HTR-8/SVneo (cell line): Measurements from ENCODE around the gene PCDHGB4.
"Not testable (repeated sequence)": the region's sequence is repeated elsewhere in the genome, so short reads cannot be mapped to it uniquely, and the experiment has no call there.

Source experiments
- DNase-seq: peaks from one replicate; pipeline ENCODE4 v3.0.0; 2011; ENCODE audit warnings: low spot score, mixed read lengths; ENCODE audit not compliant: insufficient read length
- FAIRE-seq: peaks from 2 replicates; lab custom pipeline; 2011; peaks lifted over from hg19 to GRCh38; lab: Jason Lieb, UNC

PCDHGB4 gene

DNA sequence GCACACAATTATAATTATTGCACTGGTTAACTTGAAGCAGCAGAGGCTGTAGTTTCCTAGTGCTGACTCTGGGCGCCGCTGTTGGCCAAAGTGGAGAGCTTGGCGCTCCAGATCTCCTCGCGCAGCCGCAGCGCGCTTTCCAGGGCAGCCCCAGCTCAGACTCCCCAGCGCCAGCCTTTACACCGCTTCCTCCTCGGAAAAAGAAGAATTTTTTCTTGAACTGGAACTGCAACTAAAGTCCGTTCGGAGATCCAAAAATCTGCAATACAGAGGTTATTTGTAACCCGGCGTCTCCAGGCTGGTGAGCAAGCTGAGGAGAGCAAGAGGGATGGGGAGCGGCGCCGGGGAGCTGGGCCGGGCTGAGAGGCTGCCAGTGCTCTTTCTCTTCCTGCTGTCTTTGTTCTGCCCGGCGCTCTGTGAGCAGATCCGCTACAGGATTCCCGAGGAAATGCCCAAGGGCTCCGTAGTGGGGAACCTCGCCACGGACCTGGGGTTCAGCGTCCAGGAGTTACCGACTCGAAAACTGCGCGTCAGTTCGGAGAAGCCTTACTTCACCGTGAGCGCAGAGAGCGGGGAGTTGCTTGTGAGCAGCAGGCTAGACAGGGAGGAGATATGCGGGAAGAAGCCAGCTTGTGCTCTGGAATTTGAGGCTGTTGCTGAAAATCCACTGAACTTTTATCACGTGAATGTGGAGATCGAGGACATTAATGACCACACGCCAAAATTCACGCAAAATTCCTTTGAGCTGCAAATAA is at the start of gene PCDHGB4:
Gene PCDHGB4 (plus strand): TSS at position 142 of the 755 bp plus-strand sequence. CDS start 187 bp downstream, at position 329.
- peak; percentile 93 for FAIRE-seq
- peak; percentile 34 for DNase-seq

DNA sequence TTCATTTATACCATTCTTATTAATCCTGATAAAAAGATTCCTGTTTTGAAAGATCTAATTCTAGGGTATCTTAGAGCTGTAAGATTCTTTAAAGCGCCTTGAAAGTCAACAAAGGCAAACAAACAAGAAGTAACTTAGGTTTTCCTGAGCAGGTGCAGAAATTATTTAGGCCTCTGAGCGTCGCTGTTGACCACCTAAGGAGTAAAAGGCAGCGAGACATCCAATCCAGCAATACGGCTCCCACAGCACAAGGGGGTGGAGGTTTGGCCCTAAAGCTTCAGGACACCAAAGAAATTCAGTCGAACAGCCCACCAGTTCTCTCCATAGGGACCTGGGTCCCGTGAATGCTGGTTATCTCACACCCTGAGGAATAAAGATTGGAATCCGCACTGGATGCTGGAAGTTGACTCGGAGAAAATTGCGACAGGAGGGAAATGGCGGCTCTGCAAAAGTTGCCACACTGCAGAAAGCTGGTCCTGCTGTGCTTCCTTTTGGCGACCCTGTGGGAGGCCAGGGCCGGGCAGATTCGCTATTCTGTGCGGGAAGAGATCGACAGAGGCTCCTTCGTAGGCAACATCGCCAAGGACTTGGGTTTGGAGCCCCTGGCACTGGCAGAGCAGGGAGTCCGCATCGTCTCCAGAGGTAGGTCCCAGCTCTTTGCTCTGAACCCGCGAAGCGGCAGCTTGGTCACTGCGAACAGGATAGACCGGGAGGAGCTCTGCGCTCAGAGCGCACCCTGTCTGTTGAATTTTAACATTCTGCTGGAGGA is 48.8 kb upstream of the PCDHGB4 start, which contains the start of gene PCDHGA2:
Gene PCDHGA2 (plus strand): TSS at position 223 of the 769 bp plus-strand sequence.
- no peak for DNase-seq
- no peak for FAIRE-seq

DNA sequence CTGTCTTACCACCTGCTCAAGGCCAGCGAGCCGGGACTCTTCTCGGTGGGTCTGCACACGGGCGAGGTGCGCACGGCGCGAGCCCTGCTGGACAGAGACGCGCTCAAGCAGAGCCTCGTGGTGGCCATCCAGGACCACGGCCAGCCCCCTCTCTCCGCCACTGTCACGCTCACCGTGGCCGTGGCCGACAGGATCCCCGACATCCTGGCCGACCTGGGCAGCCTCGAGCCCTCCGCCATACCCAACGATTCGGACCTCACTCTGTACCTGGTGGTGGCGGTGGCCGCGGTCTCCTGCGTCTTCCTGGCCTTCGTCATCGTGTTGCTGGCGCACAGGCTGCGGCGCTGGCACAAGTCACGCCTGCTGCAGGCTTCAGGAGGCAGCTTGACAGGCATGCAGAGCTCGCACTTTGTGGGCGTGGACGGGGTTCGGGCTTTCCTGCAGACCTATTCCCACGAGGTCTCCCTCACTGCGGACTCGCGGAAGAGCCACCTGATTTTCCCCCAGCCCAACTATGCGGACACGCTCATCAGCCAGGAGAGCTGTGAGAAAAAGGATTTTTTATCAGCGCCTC is 46.6 kb upstream of the PCDHGB4 start:
- not testable (repeated sequence) for DNase-seq, FAIRE-seq

DNA sequence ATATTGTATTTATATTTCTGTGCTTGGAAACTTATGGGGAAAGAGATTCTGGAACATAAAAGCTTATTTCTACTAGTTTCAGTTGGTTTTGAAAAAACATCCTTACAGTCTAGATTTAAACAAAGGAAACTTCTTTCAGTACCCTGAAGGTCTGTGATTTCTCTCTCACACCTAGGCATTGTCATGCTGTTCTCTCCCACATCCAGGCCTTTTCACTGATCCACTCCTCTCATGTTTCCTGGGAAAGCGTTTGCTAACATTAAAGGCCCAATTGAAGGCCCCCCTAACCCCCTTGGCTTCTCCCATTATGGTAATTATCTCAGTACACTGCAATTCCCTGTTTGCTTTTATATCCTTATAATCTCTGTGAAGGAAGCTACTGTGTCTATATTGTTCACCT is 44.7 kb upstream of the PCDHGB4 start:
- FAIRE-seq = no peak
- DNase-seq = no peak

DNA sequence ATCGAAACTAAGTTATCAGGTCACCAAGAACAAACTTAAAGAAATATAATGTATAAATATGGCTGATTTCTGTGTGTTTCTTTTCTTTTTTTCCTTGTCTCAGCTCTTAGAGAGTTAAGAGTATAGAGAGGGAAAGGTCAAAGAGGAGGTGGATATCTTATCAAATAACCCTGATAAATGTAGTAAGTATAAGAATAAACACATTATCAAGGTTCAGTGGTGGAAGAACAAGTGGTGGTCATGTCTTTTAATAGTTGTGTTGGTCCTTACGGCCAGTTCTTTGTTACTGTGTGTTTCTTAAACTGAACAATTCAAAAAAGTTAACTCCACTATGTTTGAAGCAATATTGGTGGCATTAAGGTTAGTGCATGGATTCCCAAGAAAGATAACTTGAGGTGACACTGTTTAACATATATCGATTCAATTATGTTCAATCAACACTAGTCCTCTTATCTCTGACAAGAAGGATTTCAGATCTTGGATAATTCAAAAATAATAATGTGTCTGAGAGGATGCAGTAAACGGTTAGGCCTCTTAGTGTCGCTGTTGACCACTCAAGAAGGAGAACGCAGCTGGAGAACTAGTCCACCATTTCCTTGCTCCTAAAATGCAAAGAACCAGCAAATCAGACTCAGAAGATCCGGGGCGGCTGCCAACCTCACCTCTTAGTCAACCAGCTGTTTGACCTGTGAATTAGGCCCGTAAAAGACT is 44.1 kb upstream of the PCDHGB4 start, which contains the start of gene PCDHGA3:
Gene PCDHGA3 (plus strand): TSS at position 588 of the 711 bp plus-strand sequence. CDS start 205 bp downstream, outside the sequence.
- FAIRE-seq (no peak), DNase-seq (no peak)

DNA sequence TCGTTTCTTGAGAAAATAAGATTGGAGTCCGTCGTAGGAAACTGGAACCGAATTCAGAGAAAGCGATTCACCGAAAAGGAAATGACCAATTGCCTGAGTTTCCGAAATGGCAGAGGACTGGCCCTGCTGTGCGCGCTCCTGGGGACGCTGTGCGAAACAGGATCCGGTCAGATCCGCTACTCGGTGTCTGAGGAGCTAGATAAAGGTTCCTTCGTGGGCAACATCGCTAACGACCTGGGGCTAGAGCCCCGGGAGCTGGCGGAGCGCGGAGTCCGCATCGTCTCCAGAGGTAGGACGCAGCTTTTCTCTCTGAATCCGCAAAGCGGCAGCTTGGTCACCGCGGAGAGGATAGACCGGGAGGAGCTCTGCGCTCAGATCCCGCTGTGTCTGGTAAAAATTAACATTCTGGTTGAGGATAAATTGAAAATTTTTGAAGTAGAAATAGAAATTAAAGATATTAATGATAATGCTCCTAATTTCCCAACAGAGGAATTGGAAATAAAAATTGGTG is 43.5 kb upstream of the PCDHGB4 start:
- no peak for DNase-seq
- no peak for FAIRE-seq

DNA sequence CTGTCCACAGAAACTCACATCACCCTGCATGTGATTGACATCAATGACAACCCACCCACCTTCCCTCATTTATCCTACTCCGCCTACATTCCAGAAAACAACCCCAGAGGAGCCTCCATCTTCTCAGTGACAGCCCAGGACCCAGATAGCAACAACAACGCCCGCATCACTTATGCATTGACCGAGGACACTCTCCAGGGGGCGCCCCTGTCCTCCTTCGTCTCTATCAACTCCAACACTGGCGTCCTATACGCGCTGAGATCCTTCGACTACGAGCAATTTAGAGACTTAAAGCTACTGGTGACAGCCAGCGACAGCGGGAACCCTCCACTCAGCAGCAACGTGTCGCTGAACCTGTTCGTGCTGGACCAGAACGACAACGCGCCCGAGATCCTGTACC is 42.2 kb upstream of the PCDHGB4 start:
- FAIRE-seq (no peak), DNase-seq (no peak)

DNA sequence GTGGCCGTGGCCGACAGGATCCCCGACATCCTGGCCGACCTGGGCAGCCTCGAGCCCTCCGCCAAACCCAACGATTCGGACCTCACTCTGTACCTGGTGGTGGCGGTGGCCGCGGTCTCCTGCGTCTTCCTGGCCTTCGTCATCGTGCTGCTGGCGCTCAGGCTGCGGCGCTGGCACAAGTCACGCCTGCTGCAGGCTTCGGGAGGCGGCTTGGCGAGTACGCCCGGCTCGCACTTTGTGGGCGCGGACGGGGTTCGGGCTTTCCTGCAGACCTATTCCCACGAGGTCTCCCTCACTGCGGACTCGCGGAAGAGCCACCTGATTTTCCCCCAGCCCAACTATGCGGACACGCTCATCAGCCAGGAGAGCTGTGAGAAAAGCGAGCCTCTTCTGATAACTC is 41.5 kb upstream of the PCDHGB4 start:
- not testable (repeated sequence) for DNase-seq, FAIRE-seq

DNA sequence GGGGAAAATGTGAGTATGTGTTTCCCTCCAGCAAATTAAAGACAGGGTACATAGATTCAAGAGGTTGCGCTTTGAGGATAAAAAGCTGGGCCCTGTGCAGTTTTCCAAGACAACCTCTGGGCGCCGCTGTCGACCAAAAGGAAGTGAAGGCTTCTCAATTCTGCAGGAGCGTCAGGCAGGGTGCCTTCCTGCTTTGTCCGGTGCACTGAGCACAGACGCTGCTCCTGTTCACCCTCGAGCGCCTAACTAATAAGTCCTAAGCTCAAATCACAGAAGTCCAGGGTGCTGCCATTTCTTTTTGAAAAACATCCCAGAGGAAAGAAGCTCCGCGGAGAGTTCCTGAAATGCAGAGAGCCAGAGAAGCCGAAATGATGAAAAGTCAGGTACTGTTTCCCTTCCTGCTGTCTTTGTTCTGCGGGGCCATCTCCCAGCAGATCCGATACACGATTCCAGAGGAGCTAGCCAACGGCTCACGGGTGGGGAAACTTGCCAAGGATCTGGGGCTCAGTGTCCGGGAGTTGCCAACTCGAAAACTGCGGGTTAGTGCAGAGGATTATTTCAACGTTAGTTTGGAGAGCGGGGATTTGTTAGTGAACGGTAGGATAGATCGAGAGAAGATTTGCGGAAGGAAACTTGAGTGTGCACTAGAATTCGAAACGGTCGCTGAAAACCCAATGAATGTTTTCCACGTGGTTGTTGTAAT is 37.4 kb upstream of the PCDHGB4 start, which contains the start of gene PCDHGB1:
Gene PCDHGB1 (plus strand): TSS at position 183 of the 703 bp plus-strand sequence. CDS start 162 bp downstream, at position 345.
- no peak for FAIRE-seq
- no peak for DNase-seq

DNA sequence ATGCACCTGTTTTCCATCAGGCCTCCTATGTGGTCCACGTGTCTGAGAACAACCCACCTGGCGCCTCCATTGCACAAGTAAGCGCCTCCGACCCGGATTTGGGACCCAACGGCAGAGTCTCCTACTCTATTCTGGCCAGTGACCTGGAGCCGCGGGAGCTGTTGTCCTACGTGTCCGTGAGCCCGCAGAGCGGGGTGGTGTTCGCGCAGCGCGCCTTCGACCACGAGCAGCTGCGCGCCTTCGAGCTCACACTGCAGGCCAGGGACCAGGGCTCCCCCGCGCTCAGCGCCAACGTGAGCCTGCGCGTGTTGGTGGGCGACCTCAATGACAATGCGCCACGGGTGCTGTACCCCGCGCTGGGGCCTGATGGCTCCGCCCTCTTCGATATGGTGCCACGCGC is 35.9 kb upstream of the PCDHGB4 start:
- FAIRE-seq = no peak

DNA sequence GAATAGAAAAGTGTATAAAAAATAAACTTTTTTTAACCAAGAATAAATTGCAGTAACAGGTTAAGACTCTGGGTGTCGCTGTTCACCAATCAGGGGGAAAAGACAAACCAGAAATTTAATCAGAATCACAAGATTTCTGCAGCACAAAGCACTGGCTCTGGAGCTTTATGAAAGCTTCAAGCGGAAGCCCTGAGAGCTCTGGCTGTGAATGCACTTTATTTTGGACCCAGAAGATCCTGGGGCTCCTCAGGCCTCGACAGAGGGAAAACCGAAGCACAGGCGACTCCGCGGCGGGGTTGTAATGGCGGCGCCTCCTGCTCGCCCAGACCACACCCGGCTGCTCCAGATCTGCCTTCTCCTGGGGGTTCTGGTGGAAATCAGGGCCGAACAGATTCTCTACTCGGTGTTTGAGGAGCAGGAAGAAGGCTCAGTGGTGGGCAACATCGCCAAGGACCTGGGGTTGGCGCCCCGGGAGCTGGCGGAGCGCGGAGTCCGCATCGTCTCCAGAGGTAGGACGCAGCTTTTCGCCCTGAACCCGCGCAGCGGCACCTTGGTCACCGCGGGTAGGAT is 32.5 kb upstream of the PCDHGB4 start, which contains the start of gene PCDHGA4:
Gene PCDHGA4 (plus strand): TSS at position 122 of the 570 bp plus-strand sequence. CDS start 87 bp downstream, at position 209.
- no peak for DNase-seq
- FAIRE-seq = no peak

More for the DNA sequence above, 35.9 kb upstream of the PCDHGB4 start:
- no peak for DNase-seq

DNA sequence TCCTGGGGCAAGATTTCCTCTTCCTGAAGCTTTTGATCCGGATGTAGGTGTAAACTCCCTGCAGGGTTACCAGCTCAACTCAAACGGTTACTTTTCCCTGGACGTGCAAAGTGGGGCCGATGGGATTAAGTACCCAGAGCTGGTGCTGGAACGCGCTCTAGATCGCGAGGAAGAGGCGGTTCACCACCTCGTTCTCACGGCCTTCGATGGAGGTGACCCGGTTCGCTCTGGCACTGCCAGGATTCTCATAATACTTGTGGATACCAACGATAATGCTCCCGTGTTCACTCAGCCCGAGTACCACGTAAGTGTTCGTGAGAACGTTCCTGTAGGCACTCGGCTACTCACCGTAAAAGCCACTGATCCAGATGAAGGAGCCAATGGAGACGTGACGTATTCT is 31.9 kb upstream of the PCDHGB4 start:
- FAIRE-seq = no peak
- no peak for DNase-seq

DNA sequence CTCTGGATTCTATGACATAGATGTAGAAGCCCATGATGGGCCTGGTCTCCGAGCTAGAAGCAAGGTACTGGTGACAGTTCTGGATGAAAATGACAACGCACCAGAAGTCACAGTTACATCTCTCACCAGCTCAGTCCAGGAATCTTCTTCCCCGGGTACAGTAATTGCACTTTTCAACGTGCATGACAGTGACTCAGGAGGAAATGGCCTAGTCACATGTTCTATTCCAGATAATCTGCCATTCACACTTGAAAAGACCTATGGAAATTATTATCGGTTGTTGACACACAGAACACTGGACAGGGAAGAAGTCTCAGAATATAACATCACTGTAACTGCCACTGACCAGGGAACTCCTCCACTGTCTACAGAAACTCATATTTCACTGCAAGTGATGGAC is 31.4 kb upstream of the PCDHGB4 start:
- FAIRE-seq (no peak), DNase-seq (no peak)

DNA sequence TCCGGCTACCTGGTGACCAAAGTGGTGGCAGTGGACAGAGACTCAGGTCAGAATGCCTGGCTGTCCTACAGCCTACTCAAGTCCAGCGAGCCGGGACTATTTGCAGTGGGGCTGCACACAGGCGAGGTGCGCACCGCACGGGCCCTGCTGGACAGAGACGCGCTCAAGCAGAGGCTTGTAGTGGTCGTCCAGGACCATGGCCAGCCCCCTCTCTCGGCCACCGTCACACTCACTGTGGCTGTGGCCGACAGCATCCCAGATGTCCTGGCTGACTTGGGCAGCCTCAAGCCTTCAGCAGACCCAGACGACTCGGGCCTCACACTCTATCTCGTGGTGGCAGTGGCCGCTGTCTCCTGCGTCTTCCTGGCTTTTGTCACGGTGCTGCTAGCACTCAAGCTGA is 30.5 kb upstream of the PCDHGB4 start:
- FAIRE-seq (no peak), DNase-seq (no peak)

DNA sequence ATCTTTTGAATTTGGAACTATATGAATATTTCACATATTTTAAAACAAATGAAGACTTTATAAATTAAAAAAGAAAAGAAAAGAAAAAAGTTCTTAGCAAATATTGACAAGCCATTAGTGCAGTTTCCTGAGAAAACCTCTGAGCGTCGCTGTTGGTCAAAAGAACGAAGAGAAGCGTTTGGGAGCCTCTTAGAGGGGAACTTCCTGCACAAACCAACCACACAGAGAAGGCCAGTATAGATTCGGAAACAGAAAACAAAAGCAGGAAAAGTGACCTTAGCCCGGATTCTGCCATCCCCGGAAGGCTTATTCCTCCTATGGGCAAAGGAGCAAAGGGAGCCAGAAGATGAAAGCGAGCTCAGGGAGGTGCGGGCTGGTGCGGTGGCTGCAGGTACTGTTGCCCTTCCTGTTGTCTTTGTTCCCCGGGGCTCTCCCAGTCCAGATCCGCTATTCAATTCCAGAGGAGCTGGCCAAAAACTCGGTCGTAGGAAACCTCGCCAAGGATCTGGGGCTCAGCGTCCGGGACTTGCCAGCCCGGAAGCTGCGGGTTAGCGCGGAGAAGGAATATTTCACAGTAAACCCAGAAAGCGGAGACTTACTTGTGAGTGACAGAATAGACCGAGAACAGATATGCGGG is 27.6 kb upstream of the PCDHGB4 start, which contains the start of gene PCDHGB2:
Gene PCDHGB2 (plus strand): TSS at position 205 of the 637 bp plus-strand sequence. CDS start 142 bp downstream, at position 347.
- FAIRE-seq (no peak), DNase-seq (no peak)

DNA sequence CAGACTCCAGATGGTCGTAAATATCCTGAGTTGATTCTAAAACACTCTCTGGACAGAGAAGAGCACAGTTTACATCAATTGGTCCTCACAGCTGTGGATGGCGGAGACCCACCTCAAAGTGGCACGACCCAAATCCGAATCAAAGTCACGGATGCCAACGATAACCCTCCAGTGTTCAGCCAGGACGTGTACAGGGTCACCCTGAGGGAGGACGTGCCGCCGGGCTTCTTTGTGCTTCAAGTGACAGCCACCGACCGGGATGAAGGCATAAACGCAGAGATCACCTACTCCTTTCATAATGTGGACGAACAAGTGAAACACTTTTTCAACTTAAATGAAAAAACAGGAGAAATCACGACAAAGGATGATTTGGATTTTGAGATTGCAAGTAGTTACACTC is 26.8 kb upstream of the PCDHGB4 start:
- DNase-seq (no peak), FAIRE-seq (no peak)

DNA sequence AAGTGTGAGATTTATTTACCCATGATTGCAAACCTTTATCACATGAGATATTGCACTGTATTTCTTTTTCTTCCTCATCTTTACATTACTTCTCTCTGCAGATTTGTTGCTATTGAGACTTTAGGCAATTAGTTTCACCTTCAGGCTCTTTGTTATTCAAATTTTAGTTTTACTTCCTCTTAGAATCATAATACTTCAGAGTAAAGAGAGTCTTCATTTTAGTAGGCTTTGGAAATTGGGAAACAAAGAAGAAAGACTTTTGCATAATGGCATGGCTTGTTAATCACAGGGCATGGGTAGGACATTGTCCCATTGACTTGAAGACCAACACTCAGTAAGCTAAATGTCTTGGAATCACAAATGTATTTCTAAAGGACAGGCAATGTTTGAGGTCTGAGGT is 24.8 kb upstream of the PCDHGB4 start:
- FAIRE-seq (no peak), DNase-seq (no peak)

DNA sequence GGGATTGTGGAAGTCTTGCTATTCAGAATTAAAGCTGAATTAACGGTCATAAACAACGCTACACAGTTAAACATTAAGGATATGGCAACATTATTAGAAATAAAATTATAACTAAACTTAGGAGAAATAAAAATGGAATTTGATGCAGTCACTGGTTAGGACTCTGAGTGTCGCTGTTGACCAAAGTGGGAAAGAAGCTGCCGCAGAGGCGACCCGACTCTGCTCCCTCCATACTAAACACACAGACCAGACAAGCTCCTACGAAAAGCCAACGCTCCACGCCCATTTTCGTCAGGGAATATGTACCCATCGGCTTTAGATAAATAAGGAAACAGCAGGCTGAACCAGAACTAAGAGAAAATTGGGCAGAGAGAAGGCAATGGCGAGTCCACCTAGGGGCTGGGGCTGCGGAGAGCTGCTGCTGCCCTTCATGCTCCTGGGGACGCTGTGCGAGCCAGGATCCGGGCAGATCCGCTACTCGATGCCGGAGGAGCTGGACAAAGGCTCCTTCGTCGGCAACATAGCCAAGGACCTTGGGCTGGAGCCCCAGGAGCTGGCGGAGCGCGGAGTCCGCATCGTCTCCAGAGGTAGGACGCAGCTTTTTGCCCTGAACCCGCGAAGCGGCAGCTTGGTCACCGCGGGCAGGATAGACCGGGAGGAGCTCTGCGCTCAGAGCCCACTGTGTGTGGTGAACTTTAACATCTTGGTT is 23.4 kb upstream of the PCDHGB4 start, which contains the start of gene PCDHGA5:
Gene PCDHGA5 (plus strand): TSS at position 211 of the 709 bp plus-strand sequence. CDS start 169 bp downstream, at position 380.
- no peak for FAIRE-seq
- no peak for DNase-seq
